GM21447 (cell line): ENCODE results near the gene SLC19A1.

Experiments
- ATAC-seq: cut with Tn5 transposase; IDR thresholded peaks from one replicate; pipeline ENCODE4 v1.9.1; 2021; ENCODE audit not compliant: unreplicated experiment

Gene SLC19A1

GRCh38 chr21:45542242-45542666, at the start of gene SLC19A1:
TSS of gene SLC19A1 (minus strand) at chr21:45542440. CDS start at chr21:45537959, 4,481 bp downstream.
- peak; percentile 52 for ATAC-seq

DNA sequence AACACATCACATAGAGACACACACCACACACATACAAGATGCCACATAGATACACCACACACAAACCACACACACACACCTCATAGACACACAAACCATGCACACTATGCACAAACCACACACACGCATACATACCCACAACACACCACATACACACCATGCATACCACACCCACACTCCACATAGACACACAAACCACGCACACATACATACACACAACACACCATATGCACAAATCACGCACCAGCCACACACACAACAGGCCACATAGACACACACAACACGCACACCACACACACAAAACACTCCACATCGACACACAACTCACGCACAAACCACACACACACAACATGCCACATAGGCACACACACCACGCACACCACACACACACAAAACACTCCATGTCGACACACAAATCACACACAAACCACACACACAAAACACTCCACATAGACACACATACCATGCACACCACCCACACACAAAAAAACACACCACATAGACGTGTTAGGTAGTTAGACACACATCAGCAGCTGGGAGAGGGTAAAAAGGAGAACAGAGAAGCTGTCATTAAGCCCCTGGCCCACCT, 49.5 kb upstream of the SLC19A1 start:
- ATAC-seq: no peak

GRCh38 chr21:45590726-45591618, 48.7 kb upstream of the SLC19A1 start:
- ATAC-seq: no peak

DNA sequence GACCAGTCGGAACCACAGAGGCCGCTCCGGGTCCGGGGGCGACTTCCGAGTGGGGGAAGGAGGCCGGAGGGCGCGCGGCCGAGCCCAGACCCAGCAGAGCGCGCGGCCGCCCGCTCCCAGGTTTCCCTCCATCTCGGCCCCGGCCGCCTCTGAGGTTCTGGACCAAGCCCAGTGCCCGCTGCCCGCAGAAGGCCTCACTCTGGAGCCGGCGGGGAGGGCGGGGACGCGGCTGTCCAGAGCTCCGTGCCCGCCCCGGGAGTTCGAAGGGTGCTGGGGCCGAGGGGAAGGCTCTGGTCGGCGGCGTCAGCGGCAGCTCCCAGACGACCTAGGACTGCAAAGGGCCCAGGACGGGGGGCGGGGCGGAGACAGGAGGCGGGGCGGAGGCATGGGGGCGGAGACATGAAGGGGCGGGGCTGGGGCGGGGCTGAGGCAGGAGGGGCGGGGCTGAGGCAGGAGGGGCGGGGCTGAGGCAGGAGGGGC, 48.0 kb upstream of the SLC19A1 start:
- no peak for ATAC-seq

- no peak for ATAC-seq
These were observed 47.5 kb upstream of the SLC19A1 start for GRCh38 chr21:45589686-45590245.

DNA sequence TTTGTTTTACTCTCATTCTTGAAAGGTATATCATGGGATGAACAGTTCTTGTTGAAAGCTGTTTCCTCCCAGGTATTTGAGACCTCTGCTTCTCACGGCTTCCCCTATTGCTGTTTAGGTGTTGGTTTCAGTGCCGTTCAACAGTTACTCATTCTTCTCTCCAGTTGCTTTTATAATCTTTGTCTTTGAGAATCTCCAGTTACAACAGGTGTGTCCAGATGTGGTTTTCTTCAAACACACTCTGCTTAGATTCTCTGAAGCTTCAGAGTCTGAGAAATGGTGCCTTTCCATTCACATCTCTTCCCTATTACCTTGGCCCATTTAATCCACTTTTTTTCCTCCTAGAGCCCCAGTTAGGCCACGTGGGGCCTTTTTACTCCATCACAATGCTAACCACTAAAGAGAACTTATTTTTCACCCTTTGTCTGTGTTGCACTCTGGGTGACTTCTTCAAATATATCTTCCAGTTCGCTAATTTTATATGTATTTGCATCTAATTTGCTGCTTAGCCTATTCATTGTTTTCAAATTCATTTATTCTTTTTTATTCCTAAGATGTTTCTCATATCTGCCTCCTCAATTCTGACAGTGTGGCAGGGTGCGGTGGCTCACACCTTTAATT, 46.7 kb upstream of the SLC19A1 start:
- ATAC-seq: no peak

GRCh38 chr21:45588086-45588825, 46.0 kb upstream of the SLC19A1 start:
- ATAC-seq: no peak

DNA sequence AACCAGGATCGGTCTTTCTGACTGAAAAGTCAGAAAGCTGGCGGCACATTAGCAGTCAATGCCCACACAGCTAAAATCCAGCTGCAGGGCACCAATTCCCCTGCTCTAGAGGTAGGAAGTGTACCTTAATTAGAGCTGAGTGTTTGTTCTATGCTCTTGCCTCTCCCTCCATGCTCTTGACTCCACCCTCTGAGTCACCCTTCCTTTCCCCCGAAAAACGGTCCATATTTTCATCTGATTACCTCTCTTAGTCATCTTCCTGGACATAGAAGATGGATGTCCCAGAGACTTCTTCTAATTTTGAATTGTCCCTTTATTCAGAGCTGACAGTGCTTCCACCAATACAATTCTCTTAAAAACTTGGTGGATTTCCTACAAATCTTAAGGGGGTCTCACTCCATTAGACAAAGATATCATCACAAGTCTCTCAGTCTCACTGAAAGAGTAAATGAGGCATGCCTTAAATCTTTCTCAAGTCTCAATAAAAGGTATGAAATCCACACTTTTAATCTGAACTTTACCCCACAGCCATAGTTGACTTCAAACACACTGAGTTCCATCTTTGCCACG, 44.1 kb upstream of the SLC19A1 start:
- ATAC-seq: no peak

DNA sequence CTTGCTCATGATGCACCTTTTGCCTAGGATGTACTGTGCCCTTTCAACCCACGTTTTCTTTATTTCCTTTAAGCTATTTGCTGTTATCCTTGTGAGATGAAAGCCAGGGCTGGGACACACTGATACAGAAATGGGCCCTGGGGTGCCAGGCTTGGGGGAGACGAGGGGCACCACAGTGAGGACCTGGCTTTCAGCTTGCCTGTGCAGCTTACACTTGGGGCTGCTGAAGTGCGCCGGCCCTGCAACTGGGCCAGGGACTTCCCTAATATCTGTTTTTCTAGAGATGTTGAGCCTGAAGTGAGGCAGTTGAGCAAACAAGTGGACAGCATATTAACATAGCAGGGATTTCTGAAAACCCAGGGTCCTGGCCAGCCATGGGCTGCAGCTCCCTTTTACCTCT, 42.5 kb upstream of the SLC19A1 start:
- ATAC-seq: no peak

- ATAC-seq: no peak
These were observed 41.7 kb upstream of the SLC19A1 start for GRCh38 chr21:45583831-45584509.

DNA sequence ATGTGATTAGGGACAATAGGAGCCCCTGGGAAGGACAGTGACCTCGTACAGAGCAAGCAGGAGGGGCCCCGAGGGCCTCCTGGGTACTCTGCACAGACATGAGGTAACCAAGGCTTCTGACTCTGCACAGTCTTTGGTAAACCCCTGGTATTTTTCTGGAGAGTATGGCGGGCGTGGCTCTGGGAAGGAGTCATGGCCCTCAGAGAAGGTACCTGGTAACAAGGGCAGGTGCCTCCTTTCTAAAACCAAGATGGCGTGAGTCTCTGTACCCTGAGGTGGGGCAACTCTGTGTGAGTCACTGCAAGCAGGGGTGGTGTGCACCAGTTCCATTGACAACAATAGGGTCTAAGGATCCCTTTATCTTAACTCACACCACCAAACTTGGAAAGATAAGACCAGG, 39.9 kb upstream of the SLC19A1 start:
- no peak for ATAC-seq

DNA sequence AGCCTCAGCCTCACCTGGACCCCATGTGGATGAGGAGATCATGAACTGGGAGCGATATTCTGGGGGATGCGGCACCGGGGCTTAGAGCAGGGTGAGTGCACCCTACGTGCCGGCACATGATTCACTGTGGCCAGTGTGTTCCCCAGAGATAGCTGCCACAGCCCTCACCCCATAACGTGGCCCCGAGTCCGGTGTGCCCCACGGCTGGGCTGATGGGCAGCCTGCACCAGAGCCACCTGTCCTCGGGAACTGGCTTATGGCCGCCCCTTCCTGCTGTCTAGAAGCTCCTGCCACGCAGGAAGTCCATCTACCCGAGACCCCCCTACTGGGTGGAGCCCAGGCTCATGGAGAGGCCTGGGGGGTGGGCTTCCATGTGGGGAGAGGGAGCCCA, 39.1 kb upstream of the SLC19A1 start:
- no peak for ATAC-seq

- ATAC-seq: no peak
These were observed 38.5 kb upstream of the SLC19A1 start for GRCh38 chr21:45580576-45581321.

DNA sequence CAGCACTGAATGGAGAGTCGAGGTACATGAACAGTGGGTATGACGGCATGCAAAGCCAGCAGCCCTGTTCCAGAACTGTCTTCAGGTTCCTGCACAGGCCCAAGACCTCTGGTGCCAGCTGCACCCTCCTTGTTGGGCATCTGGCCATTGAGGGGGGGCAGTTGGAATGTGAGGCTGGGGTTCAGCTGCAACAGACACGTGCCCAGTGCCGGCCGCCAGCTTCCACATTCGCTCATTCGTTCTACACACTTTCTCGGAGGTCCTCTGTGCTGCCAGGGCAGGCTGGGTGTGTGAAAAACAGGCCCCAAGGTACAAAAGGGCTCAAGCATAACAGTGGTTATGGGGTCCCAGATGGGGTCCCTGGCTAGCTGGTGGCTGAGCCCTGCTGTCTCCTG, 37.9 kb upstream of the SLC19A1 start:
- no peak for ATAC-seq

DNA sequence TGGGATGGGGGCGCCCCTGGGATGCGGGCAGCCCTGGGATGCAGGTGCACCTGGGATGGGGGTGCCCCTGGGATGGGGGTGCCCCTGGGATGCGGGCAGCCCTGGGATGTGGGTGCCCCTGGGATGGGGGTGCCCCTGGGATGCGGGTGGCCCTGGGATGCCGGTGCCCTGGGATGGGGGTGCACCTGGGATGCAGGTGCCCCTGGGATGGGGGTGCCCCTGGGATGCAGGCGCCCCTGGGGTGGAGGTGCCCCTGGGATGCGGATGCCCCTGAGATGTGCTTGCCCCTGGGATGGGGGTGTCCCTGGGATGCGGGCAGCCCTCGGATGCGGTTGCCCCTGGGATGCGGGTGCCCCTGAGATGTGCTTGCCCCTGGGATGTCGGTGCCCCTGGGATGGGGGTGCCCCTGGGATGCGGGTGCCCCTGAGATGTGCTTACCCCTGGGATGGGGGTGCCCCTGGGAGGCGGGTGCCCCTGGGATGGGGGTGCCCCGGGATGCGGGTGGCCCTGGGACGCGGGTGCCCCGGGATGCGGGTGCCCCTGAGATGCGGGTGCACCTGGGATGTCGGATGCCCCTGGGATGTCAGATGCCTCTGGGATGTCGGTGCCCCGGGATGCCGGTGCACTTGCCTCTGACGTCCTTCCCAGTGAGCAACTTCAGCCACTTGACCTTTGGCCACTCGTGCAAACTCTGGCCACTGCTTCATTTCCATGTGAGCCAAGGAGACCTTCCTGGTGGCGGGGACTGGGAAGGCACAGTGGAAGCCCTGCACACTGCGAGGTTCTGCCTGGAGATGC, 37.3 kb upstream of the SLC19A1 start:
- no peak for ATAC-seq

DNA sequence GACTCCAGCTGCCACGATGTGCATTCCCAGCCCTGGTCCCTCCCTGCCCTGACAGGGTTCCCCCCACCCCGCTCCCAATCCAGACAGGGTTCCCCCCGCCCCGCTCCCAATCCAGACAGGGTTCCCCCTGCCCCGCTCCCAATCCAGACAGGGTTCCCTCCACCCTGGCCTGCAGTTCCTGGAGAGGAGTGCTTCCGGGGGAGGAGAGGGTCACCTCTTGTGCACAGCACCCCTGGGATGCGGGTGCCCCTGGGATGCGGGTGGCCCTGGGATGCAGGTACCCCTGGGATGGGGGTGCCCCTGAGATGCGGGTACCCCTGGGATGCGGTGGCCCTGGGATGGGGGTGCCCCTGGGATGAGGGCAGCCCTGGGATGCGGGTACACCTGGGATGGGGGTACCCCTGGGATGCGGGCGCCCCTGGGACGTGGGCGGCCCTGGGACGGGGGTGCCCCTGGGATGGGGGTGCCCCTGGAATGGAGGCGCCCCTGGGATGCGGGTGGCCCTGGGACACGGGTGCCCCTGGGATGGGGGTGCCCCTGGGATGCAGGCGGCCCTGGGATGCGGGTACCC, 36.7 kb upstream of the SLC19A1 start:
- ATAC-seq: no peak

- ATAC-seq: no peak
These were observed 36.0 kb upstream of the SLC19A1 start for GRCh38 chr21:45578176-45578801.

- no peak for ATAC-seq
These were observed 35.5 kb upstream of the SLC19A1 start for GRCh38 chr21:45577801-45578175.
